NCI-H1694 (cell line): Measurements from ENCODE around the gene LPAR4.
"Not testable (repeated sequence)": the region's sequence is repeated elsewhere in the genome, so short reads cannot be mapped to it uniquely, and the experiment has no call there.

Source experiments
- DNase-seq: peaks from one replicate; lab custom pipeline; 2025; lab: John Stamatoyannopoulos, UW

LPAR4 gene, protein sequence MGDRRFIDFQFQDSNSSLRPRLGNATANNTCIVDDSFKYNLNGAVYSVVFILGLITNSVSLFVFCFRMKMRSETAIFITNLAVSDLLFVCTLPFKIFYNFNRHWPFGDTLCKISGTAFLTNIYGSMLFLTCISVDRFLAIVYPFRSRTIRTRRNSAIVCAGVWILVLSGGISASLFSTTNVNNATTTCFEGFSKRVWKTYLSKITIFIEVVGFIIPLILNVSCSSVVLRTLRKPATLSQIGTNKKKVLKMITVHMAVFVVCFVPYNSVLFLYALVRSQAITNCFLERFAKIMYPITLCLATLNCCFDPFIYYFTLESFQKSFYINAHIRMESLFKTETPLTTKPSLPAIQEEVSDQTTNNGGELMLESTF

DNA sequence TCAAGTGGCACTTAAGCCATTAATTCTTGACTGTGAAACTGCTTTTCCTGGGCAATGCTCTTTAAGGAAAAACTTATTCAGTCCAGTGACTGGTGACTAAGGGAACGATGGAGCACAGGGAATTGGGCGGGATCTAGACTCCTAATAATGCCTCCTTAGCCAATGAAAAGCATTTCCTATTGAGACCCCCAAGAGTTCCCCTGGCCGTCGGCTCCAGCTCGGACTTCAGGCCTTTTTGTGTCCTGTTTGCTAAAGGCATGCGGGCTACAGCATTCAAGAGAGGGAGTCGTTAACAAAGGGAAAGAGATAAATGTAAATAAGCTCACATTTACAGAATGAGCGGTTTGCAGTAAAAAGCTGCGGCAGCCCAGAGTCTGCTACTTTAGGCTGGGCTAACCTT lies at the start of gene LPAR4:
LPAR4 (plus strand) TSS at position 232 of the 400 bp plus-strand sequence. CDS start 7,150 bp downstream, outside the sequence.
- DNase-seq = no peak

DNA sequence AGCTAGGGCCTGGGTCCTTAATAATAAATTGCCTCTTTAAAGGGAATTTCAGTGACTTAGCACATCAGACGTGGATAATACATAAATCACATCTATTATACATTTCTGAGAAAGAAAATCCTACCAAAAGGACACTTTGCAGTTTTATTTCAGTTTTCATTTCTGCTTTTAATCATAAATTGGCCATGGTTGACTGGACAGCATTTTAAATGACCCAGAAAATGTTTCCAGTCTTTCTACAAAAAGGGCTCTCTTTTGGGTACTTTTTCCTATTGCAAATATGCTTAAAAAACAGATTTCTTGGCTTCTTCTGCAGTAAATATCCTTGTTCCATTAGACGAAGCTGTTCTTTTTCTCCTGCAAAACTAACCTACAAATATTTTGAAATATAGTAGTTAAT lies 41.4 kb upstream of the LPAR4 start:
- no peak for DNase-seq

DNA sequence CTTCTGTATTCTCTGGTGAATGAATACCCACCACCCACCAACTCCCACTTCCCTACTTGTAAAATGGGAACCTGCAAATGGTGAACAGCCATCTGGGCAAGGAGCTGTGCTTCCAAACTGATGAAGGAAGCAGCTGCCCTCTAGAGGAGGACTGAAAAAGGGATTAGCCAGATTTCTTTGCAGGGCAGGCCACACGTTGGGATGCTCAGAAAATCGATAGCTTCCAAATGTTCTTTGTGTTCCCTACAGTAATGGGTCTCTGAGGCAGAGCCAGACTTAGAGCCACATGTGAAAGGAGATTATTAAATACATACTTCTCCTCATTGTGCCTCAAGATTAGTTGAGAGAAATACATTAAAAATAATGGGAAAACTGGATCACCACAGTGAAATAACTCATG lies 39.3 kb upstream of the LPAR4 start:
- no peak for DNase-seq

DNA sequence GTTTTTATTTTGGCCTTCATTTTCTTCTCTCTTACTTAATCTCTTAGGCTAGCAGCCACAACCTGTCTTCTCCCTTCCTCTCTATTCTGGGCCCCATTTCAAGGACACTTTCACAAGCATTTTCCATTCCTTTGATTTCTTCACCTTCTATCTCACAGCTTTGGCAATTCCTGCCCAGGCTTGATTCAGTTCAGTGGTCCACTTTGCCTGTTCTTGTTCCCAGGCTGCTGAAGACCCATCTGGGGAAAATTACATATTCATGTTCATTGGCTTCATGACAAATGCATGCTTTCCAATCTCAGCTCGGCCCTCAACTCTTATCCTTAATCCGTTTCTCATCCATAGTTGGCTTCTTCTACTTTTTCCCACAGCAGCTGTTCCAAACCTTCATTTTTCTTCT lies 38.7 kb upstream of the LPAR4 start:
- no peak for DNase-seq

DNA sequence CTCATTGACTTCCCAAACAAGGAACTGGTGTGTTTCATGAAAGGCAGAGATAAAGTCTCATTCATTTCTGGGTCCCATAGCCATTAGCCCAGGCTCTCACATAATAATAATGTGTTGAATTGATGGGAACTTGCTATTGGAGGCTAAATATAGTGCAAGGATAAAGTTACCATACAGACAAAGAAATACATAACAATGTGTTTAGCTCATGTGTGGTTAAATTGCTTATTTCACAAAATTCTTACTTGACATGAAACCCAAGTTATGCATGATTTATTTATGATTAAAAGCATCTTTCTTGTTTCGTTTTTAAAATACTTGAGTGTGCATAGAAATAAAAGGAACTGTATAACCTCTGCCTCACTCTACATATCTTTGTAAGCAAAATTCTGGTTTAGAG lies 37.3 kb upstream of the LPAR4 start:
- no peak for DNase-seq

DNA sequence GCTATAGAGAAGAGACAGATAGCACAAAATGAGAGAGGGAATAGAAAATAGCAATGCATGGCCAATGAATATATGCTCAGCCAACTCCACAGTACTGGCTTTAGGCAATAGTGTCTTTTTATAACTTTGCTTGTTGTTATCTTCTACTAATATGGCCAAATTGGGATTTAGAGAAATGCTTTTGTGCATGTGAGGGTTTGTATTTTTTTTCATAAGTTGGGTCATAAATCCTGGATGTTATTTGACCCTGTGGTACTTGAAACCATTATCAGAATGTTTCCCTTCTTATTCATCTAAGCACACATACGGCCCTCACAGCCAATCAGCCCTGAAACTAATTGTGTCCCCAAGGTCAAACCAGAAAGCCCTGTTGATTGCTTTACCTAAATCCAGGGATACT lies 35.2 kb upstream of the LPAR4 start:
- no peak for DNase-seq

DNA sequence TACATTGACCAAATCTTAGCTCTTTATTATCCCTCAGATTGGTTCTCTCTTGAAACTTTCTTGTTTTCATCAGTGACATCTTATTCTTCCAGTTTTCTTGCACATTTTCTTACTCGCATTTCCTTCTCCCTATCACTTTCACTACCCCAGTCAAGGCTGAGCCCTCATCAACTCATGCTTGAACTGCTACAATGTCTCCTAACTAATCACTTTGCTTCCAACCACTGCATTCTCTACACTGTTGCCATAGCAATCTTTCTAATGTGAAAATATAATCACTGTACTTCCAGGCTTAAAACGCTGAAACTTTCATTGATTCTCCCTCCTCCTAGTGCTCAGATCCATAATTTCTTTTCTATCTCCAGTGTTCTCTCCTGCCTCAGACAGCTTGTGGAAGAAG lies 22.2 kb upstream of the LPAR4 start:
- no peak for DNase-seq

DNA sequence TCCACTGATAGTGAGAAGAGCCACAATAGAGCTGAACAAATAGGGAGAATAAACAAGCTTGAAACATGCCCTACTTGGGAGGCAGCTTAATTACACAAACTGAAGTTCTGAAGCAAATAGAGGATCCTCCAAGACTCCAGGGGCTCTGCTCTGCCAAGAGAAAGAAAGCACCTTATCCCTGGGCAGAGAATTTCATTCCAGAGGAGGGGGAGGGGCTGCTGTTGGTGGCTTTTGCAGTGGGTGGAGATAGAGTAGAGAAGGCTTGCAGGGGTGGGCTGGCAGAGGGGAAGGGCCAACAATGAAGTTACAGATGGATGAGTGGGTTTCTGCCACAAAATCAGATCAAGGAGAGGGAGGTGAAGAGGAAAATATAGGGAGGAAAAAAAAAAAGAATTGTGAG lies 1.0 kb upstream of the LPAR4 start:
- DNase-seq = no peak

DNA sequence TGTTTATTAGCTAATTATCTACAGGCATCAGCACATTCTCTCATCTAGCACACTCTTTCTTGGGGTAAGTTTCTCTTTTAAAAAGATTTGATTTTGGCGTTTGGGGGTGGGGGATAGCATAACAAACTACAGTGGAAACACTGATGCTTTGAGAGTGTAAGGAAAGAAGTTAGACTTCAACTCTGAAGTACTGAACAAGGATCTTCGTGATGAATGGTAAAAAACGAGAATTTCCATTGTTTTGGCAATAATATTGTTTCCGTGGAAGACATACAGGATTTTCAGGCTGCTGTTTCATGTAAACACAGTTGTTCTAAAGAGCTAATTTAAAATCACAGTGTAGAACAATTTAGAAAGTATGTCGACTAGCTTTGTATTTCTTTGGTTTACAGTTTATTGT lies 451 bp downstream of the LPAR4 start:
- no peak for DNase-seq

DNA sequence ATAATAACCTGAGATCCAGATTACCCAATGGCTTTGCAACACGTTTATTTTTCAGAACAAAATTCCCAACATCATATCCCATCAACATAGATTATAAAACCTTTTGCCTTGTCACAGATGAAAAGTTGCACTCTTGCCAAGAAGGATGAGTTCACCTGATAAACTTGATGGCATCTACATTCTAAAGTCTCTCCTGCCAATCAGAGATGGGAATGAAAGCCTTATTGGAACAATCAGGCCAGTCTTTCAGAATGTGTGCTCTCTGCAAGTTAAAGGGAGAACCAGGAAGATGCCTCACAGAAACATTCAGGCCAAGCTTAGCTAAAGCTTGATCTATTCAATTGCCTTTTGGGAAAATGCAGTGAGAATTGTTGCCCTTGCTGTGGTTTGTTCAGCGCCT lies 1.3 kb downstream of the LPAR4 start:
- no peak for DNase-seq

DNA sequence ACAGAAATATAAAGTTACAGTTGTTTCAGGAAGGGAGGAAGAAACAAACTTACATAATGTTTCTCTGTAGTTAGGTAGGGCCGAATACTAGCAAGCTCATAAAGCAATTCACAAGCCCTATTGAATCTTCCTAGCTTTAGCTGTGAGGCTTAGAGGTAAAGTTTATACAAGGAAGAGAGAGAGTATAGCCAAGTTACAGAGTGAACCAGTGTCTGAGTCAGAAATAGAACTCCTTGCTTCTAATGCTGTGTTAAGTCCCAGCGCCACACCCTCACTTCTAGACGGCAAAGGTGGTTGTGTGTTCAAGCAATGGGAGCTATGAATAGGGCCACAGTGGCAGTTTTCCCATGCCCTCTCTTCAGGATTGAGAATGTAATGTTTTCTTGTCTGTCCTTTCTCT lies 6.1 kb downstream of the LPAR4 start:
- DNase-seq = no peak

DNA sequence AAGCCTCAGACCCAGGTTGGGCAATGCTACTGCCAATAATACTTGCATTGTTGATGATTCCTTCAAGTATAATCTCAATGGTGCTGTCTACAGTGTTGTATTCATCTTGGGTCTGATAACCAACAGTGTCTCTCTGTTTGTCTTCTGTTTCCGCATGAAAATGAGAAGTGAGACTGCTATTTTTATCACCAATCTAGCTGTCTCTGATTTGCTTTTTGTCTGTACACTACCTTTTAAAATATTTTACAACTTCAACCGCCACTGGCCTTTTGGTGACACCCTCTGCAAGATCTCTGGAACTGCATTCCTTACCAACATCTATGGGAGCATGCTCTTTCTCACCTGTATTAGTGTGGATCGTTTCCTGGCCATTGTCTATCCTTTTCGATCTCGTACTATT lies 7.4 kb downstream of the LPAR4 start:
- DNase-seq = no peak

DNA sequence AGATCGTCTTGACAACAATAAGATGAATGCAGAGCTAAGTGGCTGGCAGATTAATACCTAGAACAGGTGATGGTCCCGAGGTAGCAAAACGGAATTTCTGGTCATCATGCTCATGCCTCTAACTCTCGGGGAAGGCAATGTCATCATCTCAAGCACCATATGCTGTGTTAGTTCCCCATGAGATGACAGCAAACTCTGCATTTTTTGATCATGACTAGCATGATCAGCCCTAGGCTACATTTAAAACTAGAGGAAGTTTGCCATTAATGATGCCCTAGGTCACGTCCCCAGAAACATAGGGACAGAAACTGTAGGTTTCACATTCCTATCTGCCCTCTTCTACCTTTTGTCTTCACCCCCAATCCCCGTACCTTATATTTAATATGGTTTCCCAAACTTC lies 11.6 kb downstream of the LPAR4 start:
- no peak for DNase-seq

DNA sequence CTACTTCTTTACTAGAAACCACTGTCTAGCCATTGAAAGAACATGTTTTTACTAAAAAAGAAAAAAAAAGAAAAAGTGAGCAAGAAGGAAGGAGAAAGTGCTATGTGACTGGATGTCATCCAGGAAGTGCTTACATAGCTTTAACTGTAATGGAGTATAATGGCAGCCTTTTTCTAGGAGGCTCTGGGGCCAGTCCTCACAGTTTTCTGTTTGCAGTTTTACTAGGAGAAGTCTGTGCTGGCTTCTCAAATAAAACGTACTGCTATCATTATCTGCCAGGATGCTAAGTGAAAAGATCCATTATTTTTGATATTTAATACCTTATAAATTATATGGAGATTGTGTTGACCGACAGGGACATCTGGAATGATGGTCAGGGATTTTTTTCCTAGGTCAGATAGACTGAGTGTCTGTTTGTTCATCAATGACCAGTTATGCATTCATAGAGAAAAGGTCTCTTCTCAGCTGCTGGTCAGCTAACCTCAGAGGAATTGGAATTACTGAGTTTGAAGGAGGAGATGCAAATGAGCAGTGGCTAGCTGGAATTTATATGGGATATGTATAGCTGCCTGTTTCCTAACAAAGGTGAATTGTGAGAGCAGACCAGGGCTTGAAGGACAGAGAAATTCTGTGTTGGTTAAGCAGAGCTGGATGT lies 21.7 kb downstream of the LPAR4 start:
- DNase-seq = no peak

DNA sequence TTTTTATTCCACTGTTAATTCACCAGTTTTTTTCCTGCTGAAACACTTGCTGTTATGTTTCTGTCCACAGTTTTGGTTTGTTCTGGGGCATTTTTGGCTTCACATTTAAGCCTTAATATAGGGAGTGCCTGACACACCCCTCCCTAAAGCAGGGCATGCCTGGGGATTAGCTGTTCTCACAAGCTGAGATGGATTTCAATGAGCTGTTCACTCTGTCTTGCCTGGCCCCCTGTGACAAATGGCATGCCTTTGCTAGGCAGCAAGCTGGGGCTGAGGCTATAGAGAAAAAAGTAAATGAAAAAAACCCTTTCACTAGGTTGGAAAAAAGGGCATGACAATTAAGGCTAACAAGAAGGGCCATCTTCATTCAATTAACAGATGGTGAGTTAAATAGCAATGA lies 22.4 kb downstream of the LPAR4 start:
- DNase-seq = no peak

DNA sequence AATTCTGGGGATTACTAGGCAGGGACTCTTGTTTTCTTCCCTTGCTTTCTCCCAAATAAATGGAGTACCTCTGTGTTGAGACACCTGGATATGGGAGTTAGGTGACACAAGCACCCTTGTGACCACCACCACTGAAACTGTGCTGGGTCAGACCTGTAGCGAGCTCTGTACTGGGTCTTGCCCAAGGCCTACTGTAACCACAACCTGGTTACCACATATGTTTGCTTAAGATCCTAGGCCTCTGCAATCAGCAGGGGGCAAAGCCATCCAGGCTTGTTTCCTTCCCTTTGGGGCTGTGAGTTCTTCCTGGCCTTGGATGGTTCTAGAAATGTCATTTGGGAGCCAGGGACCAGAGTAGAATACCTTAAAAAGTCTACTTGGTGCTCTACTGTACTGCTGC lies 49.4 kb downstream of the LPAR4 start:
- no peak for DNase-seq

DNA sequence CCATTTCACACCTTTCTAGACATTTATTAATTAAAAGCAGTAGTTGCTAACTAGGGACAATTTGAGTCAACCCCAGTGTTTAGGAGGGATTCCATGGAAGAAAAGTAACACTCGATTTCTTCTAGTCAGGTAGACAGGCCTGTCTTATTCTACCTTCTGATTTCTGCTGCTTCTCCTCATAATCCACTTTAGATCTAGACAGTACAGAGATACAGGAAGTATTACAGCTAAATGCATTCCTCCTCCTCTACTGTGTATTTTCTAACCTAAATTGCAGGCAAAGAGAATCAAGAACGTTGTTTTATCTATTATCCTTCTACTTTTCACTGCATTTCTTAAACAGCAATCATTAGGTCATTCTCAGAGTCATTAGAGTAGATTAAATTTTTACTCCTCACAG lies 52.6 kb downstream of the LPAR4 start:
- no peak for DNase-seq

DNA sequence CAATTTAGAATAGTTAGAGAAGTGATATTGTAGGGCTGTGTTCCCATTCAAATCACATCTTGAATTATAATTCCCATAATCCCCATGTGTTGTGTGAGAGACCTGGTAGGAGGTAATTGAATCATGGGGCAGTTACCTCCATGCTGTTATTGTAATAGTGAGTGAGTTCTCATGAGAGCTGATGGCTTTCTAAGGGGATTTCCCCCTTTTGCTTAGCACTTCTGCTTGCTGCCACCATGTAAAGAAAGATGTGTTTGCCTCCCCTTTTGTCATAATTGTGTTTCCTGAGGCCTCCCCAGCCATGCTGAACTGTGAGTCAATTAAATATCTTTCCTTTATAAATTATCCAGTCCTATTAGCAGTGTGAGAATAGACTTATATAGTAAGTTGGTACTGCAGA lies 53.2 kb downstream of the LPAR4 start:
- no peak for DNase-seq

DNA sequence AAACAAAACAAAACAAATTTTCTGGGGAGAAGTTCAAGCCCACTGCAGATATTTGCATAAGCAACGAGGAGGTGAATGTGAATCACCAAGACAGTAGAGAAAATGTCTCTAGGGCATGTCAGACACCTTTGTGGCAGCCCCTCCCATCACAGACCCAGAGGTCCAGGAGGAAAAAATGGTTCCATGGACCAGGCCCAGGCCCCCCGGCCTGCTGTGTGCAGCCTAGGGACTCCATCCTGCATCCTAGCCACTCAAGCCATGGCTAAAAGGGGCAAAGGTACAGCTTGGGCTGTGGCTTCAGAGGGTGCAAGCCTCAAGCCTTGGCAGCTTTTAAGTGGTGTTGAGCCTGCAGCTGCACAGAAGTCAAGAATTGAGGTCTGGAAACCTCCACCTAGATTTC lies 54.0 kb downstream of the LPAR4 start:
- DNase-seq = no peak

DNA sequence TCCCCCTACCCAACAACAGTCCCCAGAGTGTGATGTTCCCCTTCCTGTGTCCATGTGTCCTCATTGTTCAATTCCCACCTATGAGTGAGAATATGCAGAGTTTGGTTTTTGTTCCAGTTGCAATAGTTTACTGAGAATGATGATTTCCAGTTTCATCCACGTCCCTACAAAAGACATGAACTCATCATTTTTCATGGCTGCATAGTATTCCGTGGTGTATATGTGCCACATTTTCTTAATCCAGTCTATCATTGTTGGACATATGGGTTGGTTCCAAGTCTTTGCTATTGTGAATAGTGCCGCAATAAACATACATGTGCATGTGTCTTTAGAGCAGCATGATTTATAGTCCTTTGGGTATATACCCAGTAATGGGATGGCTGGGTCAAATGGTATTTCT lies 55.0 kb downstream of the LPAR4 start:
- DNase-seq = not testable (repeated sequence)
